IMR-90 (cell line): ENCODE measurements around the gene CLASP1. TPM values are rescaled to one million over a fixed set of nuclear protein-coding genes. Genes with fewer than 3 reads are reported as not detected.

Experiments used
- ATAC-seq: fragments of 200-7000 bp; cut with Tn5 transposase; 2 replicates; pipeline ENCODE4 v1.9.1; 2020; ENCODE audit warnings: low read depth, mild to moderate bottlenecking, moderate library complexity
- BruUV-seq: library from RNA; stranded (reverse); fragments of 400-500 nt; replicated peaks from 2 replicates; lab custom pipeline; 2021; lab: Mats Ljungman, UMichigan
- CTCF ChIA-PET: fragments of 300-600 bp; formaldehyde crosslinking; extraction: SDS; loops from one replicate; lab custom pipeline; 2021; ENCODE audit warnings: antibody characterized with exemption; lab: Yijun Ruan, JAX
- POLR2A ChIA-PET: fragments of 300-600 bp; sonication (Branson Sonifier 250); formaldehyde crosslinking; loops from one replicate; lab custom pipeline; 2022; ENCODE audit warnings: antibody characterized with exemption; ENCODE audit not compliant: unreplicated experiment; lab: Charles Lee
- DNase-seq: peaks from one replicate; pipeline ENCODE4 v3.0.0; 2013
- H2AFZ ChIP-seq: replicated peaks from 2 replicates; pipeline ENCODE3; 2013; ENCODE audit warnings: low read length, mild to moderate bottlenecking; ENCODE audit not compliant: poor library complexity
- H2AK5ac ChIP-seq: 2 replicates; pipeline ENCODE4 v1.6.1; 2013; ENCODE audit warnings: low read depth, low read length, inconsistent platforms
- H2AK9ac ChIP-seq: replicated peaks from 2 replicates; pipeline ENCODE3; 2013; ENCODE audit warnings: mild to moderate bottlenecking, low read depth, low read length, moderate library complexity; ENCODE audit not compliant: poor library complexity
- H2BK120ac ChIP-seq: 2 replicates; pipeline ENCODE4 v1.6.1; 2013; ENCODE audit warnings: low read depth, low read length, inconsistent platforms
- H2BK15ac ChIP-seq: 3 replicates; pipeline ENCODE4 v1.6.1; 2013; ENCODE audit warnings: low read depth, low read length, inconsistent platforms
- H2BK20ac ChIP-seq: 2 replicates; pipeline ENCODE4 v1.6.1; 2013; ENCODE audit warnings: low read depth, mild to moderate bottlenecking, inconsistent platforms, low read length, moderate library complexity
- H2BK5ac ChIP-seq: 2 replicates; pipeline ENCODE4 v1.6.1; 2013; ENCODE audit warnings: mild to moderate bottlenecking, low read depth, low read length, inconsistent platforms; ENCODE audit not compliant: poor library complexity, severe bottlenecking
- H3K14ac ChIP-seq: replicated peaks from 2 replicates; pipeline ENCODE4 v1.6.1; 2013; ENCODE audit warnings: low read depth, low read length, inconsistent platforms
- H3K18ac ChIP-seq: 2 replicates; pipeline ENCODE4 v1.6.1; 2013; ENCODE audit warnings: low read depth, low read length, control low read depth
- H3K23ac ChIP-seq: 2 replicates; pipeline ENCODE4 v1.6.1; 2013; ENCODE audit warnings: low read depth, low read length, inconsistent platforms
- H3K27ac ChIP-seq: 2 replicates; pipeline ENCODE4 v1.5.1; 2013; ENCODE audit warnings: mild to moderate bottlenecking, control low read depth, low read length; ENCODE audit not compliant: insufficient read depth
- H3K27me3 ChIP-seq: 2 replicates; pipeline ENCODE4 v1.6.1; 2013; ENCODE audit warnings: low read length; ENCODE audit not compliant: control insufficient read depth, insufficient read depth
- H3K36me3 ChIP-seq: 2 replicates; pipeline ENCODE4 v1.6.1; 2013; ENCODE audit warnings: low read length, mixed read lengths; ENCODE audit not compliant: control insufficient read depth, insufficient read depth
- H3K4ac ChIP-seq: 2 replicates; pipeline ENCODE4 v1.6.1; 2013; ENCODE audit warnings: low read depth, low read length, inconsistent platforms
- H3K4me1 ChIP-seq: 2 replicates; pipeline ENCODE4 v1.6.1; 2013; ENCODE audit warnings: low read length, mixed read lengths; ENCODE audit not compliant: control insufficient read depth, insufficient read depth
- H3K4me2 ChIP-seq: 2 replicates; pipeline ENCODE4 v1.6.1; 2013; ENCODE audit warnings: low read depth, mild to moderate bottlenecking, control low read depth, low read length, moderate library complexity
- H3K4me3 ChIP-seq: 2 replicates; pipeline ENCODE4 v1.5.1; 2013; ENCODE audit warnings: low read depth, mild to moderate bottlenecking, control low read depth, low read length, moderate library complexity; ENCODE audit not compliant: insufficient read depth
- H3K56ac ChIP-seq: 2 replicates; pipeline ENCODE4 v1.6.1; 2013; ENCODE audit warnings: low read length, inconsistent platforms; ENCODE audit not compliant: insufficient read depth; ENCODE audit errors: extremely low read depth
- H3K79me1 ChIP-seq, 2 experiments: 2 replicates each; pipeline ENCODE4 v1.6.1; 2013; ENCODE audit warnings: low read length in 2 of 2, inconsistent platforms in 1 of 2, low read depth in 1 of 2
- H3K9ac ChIP-seq: 2 replicates; pipeline ENCODE4 v1.6.1; 2013; ENCODE audit warnings: low read depth, low read length, control low read depth
- H3K9me1 ChIP-seq: 2 replicates; pipeline ENCODE4 v1.6.1; 2013; ENCODE audit warnings: low read length, inconsistent platforms; ENCODE audit not compliant: insufficient read depth
- H3K9me3 ChIP-seq: 2 replicates; pipeline ENCODE4 v1.6.1; 2013; ENCODE audit warnings: low read length; ENCODE audit not compliant: control insufficient read depth, insufficient read depth
- H4K20me1 ChIP-seq: 2 replicates; pipeline ENCODE4 v1.6.1; 2013; ENCODE audit warnings: low read length, inconsistent platforms; ENCODE audit not compliant: insufficient read depth
- H4K5ac ChIP-seq: 2 replicates; pipeline ENCODE4 v1.6.1; 2013; ENCODE audit warnings: mild to moderate bottlenecking, low read depth, low read length, control low read depth
- H4K8ac ChIP-seq, 2 experiments: 2 replicates each; pipeline ENCODE4 v1.6.1; 2013; ENCODE audit warnings: low read depth in 2 of 2, low read length in 2 of 2, control low read depth in 1 of 2, inconsistent platforms in 1 of 2
- H4K91ac ChIP-seq: 2 replicates; pipeline ENCODE4 v1.6.1; 2013; ENCODE audit warnings: low read depth, low read length, inconsistent platforms; ENCODE audit not compliant: insufficient read depth
- CEBPB ChIP-seq: IDR thresholded peaks from 2 replicates; pipeline ENCODE4 v1.6.1; 2012; ENCODE audit warnings: low read depth, low read length, improper control_type of control experiment
- CHD1 ChIP-seq: IDR thresholded peaks from 2 replicates; pipeline ENCODE4 v1.6.1; 2012; ENCODE audit warnings: low read depth, low read length, improper control_type of control experiment
- WGBS, 2 experiments: methylation state at CpG; one replicate each; pipeline versions ENCODE4 v1.1.5 to v1.1.7; 2013; ENCODE audit warnings: missing lambda C conversion rate in 2 of 2; ENCODE audit not compliant: insufficient read length in 1 of 2; ENCODE audit errors: extremely low coverage in 2 of 2; 5-methylcytosine and 5-hydroxymethylcytosine counted together
- dilution Hi-C: fragments of 300-500 bp; cut with HindIII; formaldehyde crosslinking; loops from one replicate; pipeline ENCODE4 v1.14.3; 2018; ENCODE audit warnings: low sequenced_read_pairs; ENCODE audit not compliant: unreplicated experiment
- in situ Hi-C: fragments of 300-500 bp; cut with MboI; formaldehyde crosslinking; loops from 3 replicates; pipeline ENCODE4 v1.14.3; 2019; ENCODE audit warnings: low sequenced_read_pairs, inconsistent platforms, mixed read lengths
- intact Hi-C: fragments of 100-400 bp; cut with micrococcal nuclease; formaldehyde crosslinking; loops from 2 replicates; pipeline ENCODE4 v1.10.0; 2022
- polyA plus RNA-seq, 3 experiments: library from polyadenylated mRNA; depleted of rRNA; stranded (reverse); fragments of >200 nt; gene quantifications; 2 replicates each; pipeline ENCODE4 v1.2.3, GENCODE V29; 2012; ENCODE audit warnings: low replicate concordance in 1 of 3
- total RNA-seq: library from RNA; depleted of rRNA; stranded (reverse); fragments of >200 nt; gene quantifications from 2 replicates; pipeline ENCODE4 v1.2.3, GENCODE V29; 2012

CLASP1 gene
- total and polyA plus RNA-seq, 2 of the 4 experiments (the other 2 are of a cell fraction) = 12.3 to 33.7 TPM

GRCh38 chr2:121489911-121490583 lies 159.2 kb downstream of the CLASP1 start:
- POLR2A ChIA-PET = no interaction called here
- no peak overlapping the region for H2BK5ac ChIP-seq
- no peak overlapping the region for H3K14ac ChIP-seq
- H2BK120ac ChIP-seq = no peak overlapping the region
- intact Hi-C loops (no loop called here), dilution Hi-C loops (no loop called here), in situ Hi-C loops (no loop called here)
- H3K4ac ChIP-seq = no peak overlapping the region
- H3K56ac ChIP-seq = no peak overlapping the region
- H4K8ac ChIP-seq = no peak overlapping the region
- H2BK15ac ChIP-seq = no peak overlapping the region
- no peak overlapping the region for H4K91ac ChIP-seq
- H3K18ac ChIP-seq = no peak overlapping the region
- H2AK9ac ChIP-seq = no peak overlapping the region
- CTCF ChIA-PET = no interaction called here
- H3K27ac ChIP-seq = peak overlapping the region; percentile 9; the same call in 1 of the 2 replicates
- DNase-seq = no peak
- no peak overlapping the region for H3K9ac ChIP-seq
- no peak overlapping the region for H3K4me3 ChIP-seq
- no peak overlapping the region for H3K23ac ChIP-seq
- peaks cover 9% of the 10 kb centered on the region for H3K9me1 ChIP-seq
- H4K20me1 ChIP-seq = peaks cover 8% of the 10 kb centered on the region; the same call in 1 of the 2 replicates
- no peaks in the 10 kb centered on the region for H3K9me3 ChIP-seq
- ATAC-seq = peak; percentile 50
- peaks cover 9% of the 10 kb centered on the region for H3K4me1 ChIP-seq
- no peak overlapping the region for H2BK20ac ChIP-seq
- no CpG with 5 or more reads among the region's 2 CpGs for WGBS, 2 experiments
- BruUV-seq = no TSS peak
- no peaks in the 10 kb centered on the region for H3K27me3 ChIP-seq
- H2AK5ac ChIP-seq = no peak overlapping the region
- TF ChIP-seq CHD1 (no peak), CEBPB (peak; percentile 27; the same call in 1 of the 2 replicates)
- H2AFZ ChIP-seq = no peak overlapping the region
- 0 out of 2 replicates have a peak overlapping the region, but pooled peaks have one; percentile 4 for H3K4me2 ChIP-seq
- no peaks in the 10 kb centered on the region for H3K36me3 ChIP-seq
- no peak overlapping the region for H4K5ac ChIP-seq
- peaks cover 13 to 48% of the 10 kb centered on the region in 2 experiments for H3K79me1 ChIP-seq
